Coronary artery (tissue), 2 donors: ENCODE data around the gene JOSD2.
A peak's percentile ranks its signal among the peaks of the same experiment; 100 is the strongest.

Experiments
- DNase-seq: peaks from one replicate; pipeline ENCODE4 v3.0.0-alpha.2; 2017; ENCODE audit warnings: low spot score
- H3K27ac ChIP-seq, 2 donors: fragments of 200-600 bp; sonication (generic); one replicate each; pipeline ENCODE4 v1.5.1; 2016 to 2019
- H3K4me3 ChIP-seq: fragments of 200-600 bp; sonication (generic); 2 replicates; pipeline ENCODE4 v1.5.1; 2016; ENCODE audit warnings: mild to moderate bottlenecking, moderate library complexity
- TF ChIP-seq, protein P1 (sequence below): fragments of 200-600 bp; sonication (generic); IDR thresholded peaks from one replicate; pipeline ENCODE4 v1.5.1; 2019; ENCODE audit warnings: antibody characterized with exemption

JOSD2 gene

DNA sequence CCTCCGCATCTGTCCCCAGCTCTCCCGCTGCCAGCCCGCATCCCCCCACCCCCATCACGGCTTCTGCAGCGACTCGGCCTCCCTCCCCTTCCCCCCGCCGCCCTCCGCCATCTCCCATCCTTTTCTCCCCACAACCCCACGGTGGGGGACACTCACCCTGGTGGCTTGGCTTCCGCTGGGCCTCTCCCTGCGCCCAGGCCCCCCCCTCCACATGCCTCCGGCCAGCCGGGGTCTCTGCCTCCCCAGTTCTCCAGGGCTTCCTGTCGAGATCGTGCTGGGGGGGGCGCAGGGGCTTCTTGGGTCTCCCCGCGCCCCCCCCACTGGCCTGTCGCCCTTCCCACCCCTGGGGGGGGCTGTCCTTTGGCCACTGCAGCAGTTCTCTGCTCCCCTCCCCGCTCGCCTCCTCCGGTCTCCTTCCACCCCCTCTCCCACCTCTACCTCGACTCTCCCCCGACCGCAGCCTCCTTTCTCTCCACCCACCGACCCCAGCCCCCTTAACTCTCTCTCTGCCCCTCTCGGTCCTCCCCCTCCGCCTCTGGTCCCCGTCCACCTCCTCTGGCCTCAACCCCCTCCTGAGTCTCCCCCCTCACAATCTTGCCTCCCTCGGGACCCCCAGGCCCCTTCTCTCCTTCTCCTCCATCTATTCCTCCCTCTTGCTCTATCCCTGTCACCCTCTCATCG is 40.2 kb upstream of the JOSD2 start:
- TF ChIP-seq, protein P1, sequence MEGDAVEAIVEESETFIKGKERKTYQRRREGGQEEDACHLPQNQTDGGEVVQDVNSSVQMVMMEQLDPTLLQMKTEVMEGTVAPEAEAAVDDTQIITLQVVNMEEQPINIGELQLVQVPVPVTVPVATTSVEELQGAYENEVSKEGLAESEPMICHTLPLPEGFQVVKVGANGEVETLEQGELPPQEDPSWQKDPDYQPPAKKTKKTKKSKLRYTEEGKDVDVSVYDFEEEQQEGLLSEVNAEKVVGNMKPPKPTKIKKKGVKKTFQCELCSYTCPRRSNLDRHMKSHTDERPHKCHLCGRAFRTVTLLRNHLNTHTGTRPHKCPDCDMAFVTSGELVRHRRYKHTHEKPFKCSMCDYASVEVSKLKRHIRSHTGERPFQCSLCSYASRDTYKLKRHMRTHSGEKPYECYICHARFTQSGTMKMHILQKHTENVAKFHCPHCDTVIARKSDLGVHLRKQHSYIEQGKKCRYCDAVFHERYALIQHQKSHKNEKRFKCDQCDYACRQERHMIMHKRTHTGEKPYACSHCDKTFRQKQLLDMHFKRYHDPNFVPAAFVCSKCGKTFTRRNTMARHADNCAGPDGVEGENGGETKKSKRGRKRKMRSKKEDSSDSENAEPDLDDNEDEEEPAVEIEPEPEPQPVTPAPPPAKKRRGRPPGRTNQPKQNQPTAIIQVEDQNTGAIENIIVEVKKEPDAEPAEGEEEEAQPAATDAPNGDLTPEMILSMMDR: no peak
- Histone ChIP-seq H3K27ac (peak overlapping the region; percentile 41 to 73), H3K4me3 (peak overlapping the region; percentile 68)
- no peak for DNase-seq

DNA sequence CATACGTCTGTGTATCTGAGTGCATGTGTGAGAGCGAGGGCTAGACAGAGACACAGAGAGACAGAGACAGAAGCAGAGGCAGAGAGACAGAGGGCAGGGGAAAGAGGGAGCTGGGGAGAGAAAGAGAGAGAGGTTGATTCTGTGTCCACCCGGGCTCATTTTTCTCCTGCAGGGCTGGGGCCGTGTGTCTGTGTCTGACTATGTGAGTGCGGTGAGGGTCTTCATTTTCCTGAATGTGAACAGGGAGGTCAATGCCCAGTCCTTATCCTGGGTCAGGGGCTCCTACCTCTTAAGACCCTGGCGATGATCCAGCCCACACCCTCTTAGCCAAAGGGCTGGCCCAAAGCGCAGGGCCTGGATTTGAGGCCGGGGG is 39.6 kb upstream of the JOSD2 start:
- DNase-seq: no peak
- TF ChIP-seq, protein P1: no peak
- H3K4me3 ChIP-seq: peak overlapping the region; percentile 68
- peak overlapping the region; percentile 41 to 73 for H3K27ac ChIP-seq

DNA sequence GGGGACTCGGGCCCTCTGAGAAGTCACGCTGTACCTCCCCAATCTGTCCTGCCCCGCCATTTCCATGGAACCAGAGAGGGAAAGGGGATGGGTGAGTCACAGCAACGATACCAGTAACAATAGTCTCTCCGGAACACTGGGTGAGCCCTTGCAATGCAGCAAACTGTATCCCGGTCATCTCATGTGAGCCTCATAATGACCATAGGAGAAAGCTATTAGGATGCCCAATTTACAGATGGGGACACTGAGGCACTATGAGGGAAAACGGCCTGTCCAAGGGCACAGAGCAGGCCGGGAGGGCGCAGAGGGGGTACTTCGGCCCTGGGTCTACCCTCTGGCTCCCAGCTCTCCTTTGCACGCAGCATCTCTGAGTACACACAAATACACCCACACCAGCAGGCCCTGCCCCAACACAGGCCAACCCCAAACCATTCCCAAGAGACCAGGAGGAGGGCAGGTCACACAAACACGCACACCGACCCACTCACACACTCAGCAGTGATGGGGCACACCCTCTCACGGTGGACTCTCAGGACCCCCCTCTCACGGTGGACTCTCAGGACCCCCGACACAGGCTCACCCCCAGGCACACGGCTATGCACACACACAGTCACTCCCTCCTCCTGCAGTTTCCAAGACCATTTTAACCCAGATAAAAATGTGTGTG is 39.1 kb upstream of the JOSD2 start:
- Histone ChIP-seq H3K4me3 (peak overlapping the region; percentile 68), H3K27ac (peak overlapping the region in 1 of 2 donors; percentile 73)
- TF ChIP-seq, protein P1: no peak
- DNase-seq: no peak

DNA sequence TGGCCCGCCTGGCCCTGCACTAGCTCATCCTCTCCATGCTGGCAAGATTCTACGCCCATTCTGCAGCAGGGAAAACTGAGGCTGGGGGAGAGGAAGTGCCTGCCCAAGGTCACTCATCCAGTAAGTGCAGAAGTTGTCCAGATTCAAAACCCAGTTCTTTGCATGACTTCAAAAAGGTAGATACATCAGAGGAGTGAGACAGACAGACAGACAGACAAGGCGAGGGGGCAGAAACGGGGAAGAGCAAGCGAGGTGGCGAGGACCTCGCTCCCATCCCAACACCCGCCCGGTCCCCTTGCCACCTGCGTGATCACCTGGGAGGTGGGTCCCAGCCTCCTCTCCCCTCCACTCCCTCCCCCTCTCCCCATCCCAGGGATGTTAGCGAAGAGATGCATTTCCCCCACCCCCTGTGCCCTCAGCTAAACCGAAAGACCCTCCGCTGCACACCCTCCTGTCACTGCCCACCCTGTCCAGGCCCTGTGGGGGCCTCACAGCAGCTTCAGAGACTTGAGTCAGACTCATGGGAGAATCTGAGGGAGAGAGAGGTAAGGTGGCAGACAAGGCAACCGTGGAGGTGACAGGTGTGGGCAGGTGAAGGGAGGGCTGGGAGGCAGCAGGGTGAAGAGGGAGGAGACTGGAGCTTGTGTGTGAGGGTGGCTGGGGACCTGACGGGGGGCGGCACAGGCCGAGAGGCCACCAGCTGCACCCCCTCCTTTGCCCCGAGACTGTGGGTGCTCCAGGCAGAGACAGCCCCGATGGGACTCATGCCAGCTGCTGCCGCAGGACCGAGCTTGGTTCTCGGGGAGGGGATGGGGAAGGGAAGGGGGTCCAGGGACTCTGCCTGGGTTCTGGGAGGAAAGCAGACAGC is 38.3 kb upstream of the JOSD2 start:
- TF ChIP-seq, protein P1: no peak
- Histone ChIP-seq H3K27ac (peak overlapping the region in 1 of 2 donors; percentile 73), H3K4me3 (peak overlapping the region; percentile 68)
- DNase-seq: no peak

DNA sequence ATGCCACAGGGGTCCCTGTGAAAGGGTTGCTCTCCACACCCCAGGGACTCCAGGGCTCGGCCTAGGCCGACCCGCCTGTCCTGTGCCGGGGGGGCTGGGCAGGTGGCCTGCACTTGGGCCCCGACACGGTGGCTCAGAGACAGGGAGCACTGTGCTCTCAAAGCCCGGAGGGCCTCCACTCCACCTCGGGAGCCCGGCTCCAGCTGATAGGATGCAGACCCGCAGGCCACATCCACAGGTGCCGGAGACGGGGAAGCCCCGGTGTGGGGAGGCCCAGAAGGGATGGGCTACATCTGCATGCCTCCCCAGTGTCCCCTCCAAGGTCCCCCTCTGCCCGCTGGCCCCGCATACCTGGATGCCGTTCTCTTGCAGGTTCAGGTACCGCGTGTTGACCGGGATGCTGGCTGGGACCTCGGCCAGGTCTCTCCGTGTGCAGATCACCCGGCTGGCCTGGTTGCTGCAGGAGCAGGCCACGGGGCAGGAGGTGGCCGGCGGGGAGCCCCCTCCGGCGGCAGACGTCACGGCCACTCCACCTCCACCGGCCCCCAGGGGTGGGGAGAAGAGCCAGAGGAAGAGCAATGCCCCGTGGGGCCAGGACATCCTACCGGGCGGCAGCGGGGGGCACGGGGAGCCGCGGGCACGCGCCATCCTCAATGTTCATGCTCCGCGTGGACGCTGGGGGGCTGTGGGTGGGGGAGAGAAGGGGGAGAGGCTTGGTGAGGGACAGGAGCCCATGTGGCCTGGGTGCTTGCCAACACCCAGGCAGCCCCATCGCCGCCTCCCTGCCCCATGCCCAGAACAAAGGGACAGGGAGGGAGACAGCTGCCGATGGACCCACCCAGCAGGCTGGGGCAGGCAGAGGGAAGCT is 37.4 kb upstream of the JOSD2 start:
- H3K27ac ChIP-seq: peak overlapping the region in 1 of 2 donors; percentile 84
- DNase-seq: no peak
- TF ChIP-seq, protein P1: no peak
- no peak overlapping the region for H3K4me3 ChIP-seq

DNA sequence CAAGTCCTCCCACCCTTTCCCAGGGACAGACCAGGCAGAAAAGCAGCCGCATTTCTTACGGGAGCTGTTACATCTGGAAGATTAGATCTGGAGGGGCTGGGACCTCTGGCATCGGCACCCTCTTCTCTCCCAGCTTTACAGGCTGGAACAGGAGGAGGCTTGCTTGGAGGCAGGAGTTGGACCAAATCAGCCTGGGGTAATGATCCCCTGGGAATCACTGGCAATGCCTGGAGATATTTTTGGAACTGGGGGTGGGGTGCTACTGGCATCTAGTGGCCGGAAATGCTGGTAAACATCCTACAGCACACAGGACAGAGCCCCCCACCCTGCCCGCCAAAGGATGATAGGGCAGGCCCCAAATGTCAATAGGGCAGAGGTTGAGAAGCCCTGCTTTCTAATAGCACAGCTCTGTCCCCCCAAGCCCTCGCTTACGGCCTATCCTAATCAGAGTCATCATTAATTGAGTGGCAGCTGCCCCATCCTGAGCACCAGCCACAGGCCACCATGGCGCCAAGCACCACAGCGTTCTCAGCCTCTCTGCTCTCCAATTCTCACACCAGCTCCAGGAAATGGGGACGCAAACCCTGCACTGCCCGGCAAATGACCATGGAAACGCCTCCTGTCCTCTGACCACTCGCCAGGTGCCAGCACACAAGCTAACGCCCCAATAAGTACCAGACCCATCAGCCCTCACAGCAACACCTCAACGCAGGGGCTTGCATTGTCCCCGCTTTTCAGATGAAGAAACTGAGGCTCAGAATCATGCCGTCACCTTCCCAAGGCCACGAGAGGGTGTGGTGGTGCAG is 36.6 kb upstream of the JOSD2 start:
- TF ChIP-seq, protein P1: peak; percentile 18
- Histone ChIP-seq H3K27ac (peak overlapping the region; percentile 42 to 84), H3K4me3 (peak overlapping the region; percentile 45)
- no peak for DNase-seq
